Karpas-422 (cell line): Measurements from ENCODE around the gene PLD4. TPM values are rescaled to one million over a fixed set of nuclear protein-coding genes. Genes with fewer than 3 reads are reported as not detected.

Experiments used
- DNase-seq: peaks from one replicate; pipeline ENCODE4 v3.0.0-alpha.2; 2015
- H2AFZ ChIP-seq: fragments of 200-600 bp; sonication (generic); 2 replicates; pipeline ENCODE4 v1.6.1; 2014; ENCODE audit warnings: antibody characterized with exemption, low read length, mixed read lengths
- H3K27ac ChIP-seq: fragments of 200-600 bp; sonication (generic); 2 replicates; pipeline ENCODE4 v1.5.1; 2014; ENCODE audit warnings: mild to moderate bottlenecking, low read length, moderate library complexity
- H3K27me3 ChIP-seq: fragments of 200-600 bp; sonication (generic); 2 replicates; pipeline ENCODE4 v1.6.1; 2014; ENCODE audit warnings: low read length, mixed read lengths
- H3K36me3 ChIP-seq: fragments of 200-600 bp; sonication (generic); 2 replicates; pipeline ENCODE4 v1.6.1; 2014; ENCODE audit warnings: low read length, mixed read lengths; ENCODE audit not compliant: insufficient read depth
- H3K4me1 ChIP-seq: fragments of 200-600 bp; sonication (generic); 2 replicates; pipeline ENCODE4 v1.6.1; 2014; ENCODE audit warnings: mild to moderate bottlenecking, low read length, mixed read lengths
- H3K4me2 ChIP-seq: fragments of 200-600 bp; sonication (generic); 2 replicates; pipeline ENCODE4 v1.6.1; 2014; ENCODE audit warnings: low read length, low read depth, mild to moderate bottlenecking; ENCODE audit not compliant: poor library complexity, severe bottlenecking
- H3K4me3 ChIP-seq: fragments of 200-600 bp; sonication (generic); 2 replicates; pipeline ENCODE4 v1.5.1; 2014; ENCODE audit warnings: mild to moderate bottlenecking, antibody characterized with exemption, low read length, mixed read lengths
- H3K79me2 ChIP-seq: fragments of 200-600 bp; sonication (generic); 2 replicates; pipeline ENCODE4 v1.6.1; 2014; ENCODE audit warnings: mild to moderate bottlenecking, low read length, mixed read lengths
- H3K9ac ChIP-seq: fragments of 200-600 bp; sonication (generic); 2 replicates; pipeline ENCODE4 v1.6.0; 2014; ENCODE audit warnings: low read length
- H3K9me2 ChIP-seq: fragments of 200-600 bp; sonication (generic), shearing (Covaris generic); replicated peaks from 2 replicates; pipeline ENCODE4 v1.6.0; 2014; ENCODE audit warnings: mild to moderate bottlenecking, low read length, moderate library complexity; ENCODE audit not compliant: insufficient read depth
- H3K9me3 ChIP-seq: fragments of 300-700, 200-600 bp; sonication (generic); 2 replicates; pipeline ENCODE4 v1.6.1; 2014; ENCODE audit warnings: low read length, mixed read lengths
- H4K20me1 ChIP-seq: fragments of 200-600 bp; sonication (generic); 2 replicates; pipeline ENCODE4 v1.6.1; 2014; ENCODE audit warnings: mild to moderate bottlenecking, antibody characterized with exemption, low read length, low read depth; ENCODE audit not compliant: insufficient read depth
- total RNA-seq: library from RNA; depleted of rRNA; stranded (reverse); fragments of >200 nt; shearing (Covaris generic); gene quantifications from 2 replicates; pipeline ENCODE4 v1.2.3, GENCODE V29; 2014; ENCODE audit warnings: low replicate concordance; rRNA removed

PLD4 gene
- 146 and 265 TPM in 2 replicates for total RNA-seq

GRCh38 chr14:104924421-104925213 is at the start of gene PLD4:
Gene PLD4 (plus strand): TSS chr14:104924879. CDS start chr14:104927141, 2,262 bp downstream.
- peak within 1 kb of the TSS; percentile 97 for H3K27ac ChIP-seq
- H2AFZ ChIP-seq = no peak within 1 kb of the TSS
- peaks cover 5% of the 10 kb centered on the region; the same call in 1 of the 2 replicates for H3K9me3 ChIP-seq
- H4K20me1 ChIP-seq = peaks cover 25% of the 10 kb centered on the region; the same call in 1 of the 2 replicates
- DNase-seq = peak; percentile 97
- H3K9me2 ChIP-seq = no peaks in the 10 kb centered on the region
- no peaks in the 10 kb centered on the region for H3K27me3 ChIP-seq
- peaks cover 8% of the 10 kb centered on the region; the same call in 1 of the 2 replicates for H3K79me2 ChIP-seq
- H3K9ac ChIP-seq = peak within 1 kb of the TSS; percentile 95
- H3K4me3 ChIP-seq = peak within 1 kb of the TSS; percentile 91
- peaks cover 23% of the 10 kb centered on the region for H3K36me3 ChIP-seq
- peaks cover 72% of the 10 kb centered on the region for H3K4me1 ChIP-seq
- H3K4me2 ChIP-seq = peak within 1 kb of the TSS; percentile 95

GRCh38 chr14:104875412-104875751 is 49.3 kb upstream of the PLD4 start:
- no peaks in the 10 kb centered on the region; the same call in 1 of the 2 replicates for H3K9me3 ChIP-seq
- DNase-seq = no peak
- no peaks in the 10 kb centered on the region for H3K36me3 ChIP-seq
- no peaks in the 10 kb centered on the region for H3K4me1 ChIP-seq
- no peak overlapping the region for H2AFZ ChIP-seq
- H3K9me2 ChIP-seq = no peaks in the 10 kb centered on the region
- H3K79me2 ChIP-seq = no peaks in the 10 kb centered on the region
- H3K27me3 ChIP-seq = no peaks in the 10 kb centered on the region
- no peak overlapping the region for H3K4me2 ChIP-seq
- no peak overlapping the region for H3K4me3 ChIP-seq
- H3K27ac ChIP-seq = no peak overlapping the region
- H4K20me1 ChIP-seq = peaks cover 20% of the 10 kb centered on the region; the same call in 1 of the 2 replicates
- H3K9ac ChIP-seq = no peak overlapping the region

GRCh38 chr14:104875811-104876210 is 48.9 kb upstream of the PLD4 start:
- Histone ChIP-seq H2AFZ (no peak overlapping the region), H3K9me2 (no peaks in the 10 kb centered on the region), H3K4me3 (no peak overlapping the region), H3K9ac (no peak overlapping the region), H3K27me3 (no peaks in the 10 kb centered on the region), H4K20me1 (peaks cover 23% of the 10 kb centered on the region; the same call in 1 of the 2 replicates), H3K27ac (no peak overlapping the region), H3K36me3 (no peaks in the 10 kb centered on the region), H3K9me3 (no peaks in the 10 kb centered on the region; the same call in 1 of the 2 replicates), H3K79me2 (no peaks in the 10 kb centered on the region), H3K4me1 (no peaks in the 10 kb centered on the region), H3K4me2 (no peak overlapping the region)
- DNase-seq = no peak

- Histone ChIP-seq H2AFZ (no peak overlapping the region), H3K9ac (no peak overlapping the region), H3K36me3 (no peaks in the 10 kb centered on the region), H3K4me1 (no peaks in the 10 kb centered on the region), H4K20me1 (peaks cover 25% of the 10 kb centered on the region; the same call in 1 of the 2 replicates), H3K27ac (no peak overlapping the region), H3K9me2 (no peaks in the 10 kb centered on the region), H3K4me3 (no peak overlapping the region), H3K4me2 (no peak overlapping the region), H3K79me2 (no peaks in the 10 kb centered on the region), H3K27me3 (no peaks in the 10 kb centered on the region), H3K9me3 (no peaks in the 10 kb centered on the region; the same call in 1 of the 2 replicates)
- DNase-seq = peak; percentile 85
Observed at GRCh38 chr14:104876251-104876699, 48.4 kb upstream of the PLD4 start.

GRCh38 chr14:104877066-104877805 is 47.4 kb upstream of the PLD4 start:
- Histone ChIP-seq H3K4me1 (peaks cover 5% of the 10 kb centered on the region; the same call in 1 of the 2 replicates), H2AFZ (no peak overlapping the region), H4K20me1 (peaks cover 25% of the 10 kb centered on the region; the same call in 1 of the 2 replicates), H3K4me3 (no peak overlapping the region), H3K9me3 (no peaks in the 10 kb centered on the region; the same call in 1 of the 2 replicates), H3K27ac (no peak overlapping the region), H3K27me3 (no peaks in the 10 kb centered on the region), H3K9ac (no peak overlapping the region), H3K79me2 (no peaks in the 10 kb centered on the region), H3K9me2 (no peaks in the 10 kb centered on the region), H3K36me3 (no peaks in the 10 kb centered on the region), H3K4me2 (no peak overlapping the region)
- no peak for DNase-seq

- H2AFZ ChIP-seq = no peak overlapping the region
- no peak overlapping the region for H3K4me3 ChIP-seq
- no peak for DNase-seq
- H4K20me1 ChIP-seq = peaks cover 29% of the 10 kb centered on the region; the same call in 1 of the 2 replicates
- H3K9me3 ChIP-seq = no peaks in the 10 kb centered on the region; the same call in 1 of the 2 replicates
- H3K9ac ChIP-seq = no peak overlapping the region
- no peaks in the 10 kb centered on the region for H3K27me3 ChIP-seq
- H3K4me2 ChIP-seq = no peak overlapping the region
- no peaks in the 10 kb centered on the region for H3K79me2 ChIP-seq
- no peaks in the 10 kb centered on the region for H3K36me3 ChIP-seq
- no peaks in the 10 kb centered on the region for H3K9me2 ChIP-seq
- peaks cover 11% of the 10 kb centered on the region; the same call in 1 of the 2 replicates for H3K4me1 ChIP-seq
- H3K27ac ChIP-seq = no peak overlapping the region
Observed at GRCh38 chr14:104877806-104878550, 46.7 kb upstream of the PLD4 start.

GRCh38 chr14:104878582-104878981 is 46.1 kb upstream of the PLD4 start:
- H3K4me2 ChIP-seq = no peak overlapping the region
- H3K79me2 ChIP-seq = no peaks in the 10 kb centered on the region
- no peaks in the 10 kb centered on the region for H3K36me3 ChIP-seq
- H4K20me1 ChIP-seq = peaks cover 31% of the 10 kb centered on the region; the same call in 1 of the 2 replicates
- H3K9me3 ChIP-seq = no peaks in the 10 kb centered on the region; the same call in 1 of the 2 replicates
- no peak overlapping the region for H3K9ac ChIP-seq
- peaks cover 11% of the 10 kb centered on the region; the same call in 1 of the 2 replicates for H3K4me1 ChIP-seq
- no peaks in the 10 kb centered on the region for H3K9me2 ChIP-seq
- H2AFZ ChIP-seq = no peak overlapping the region
- H3K27me3 ChIP-seq = no peaks in the 10 kb centered on the region
- H3K27ac ChIP-seq = no peak overlapping the region
- H3K4me3 ChIP-seq = no peak overlapping the region
- DNase-seq = no peak
